ENCODE measurements around the gene RBM7. TPM values are rescaled to one million over a fixed set of nuclear protein-coding genes. Genes with fewer than 3 reads are reported as not detected.

Gene RBM7
- total RNA-seq, 4 donors from 2014 or later: 14.7 to 15.5 (median 15.3) TPM

DNA sequence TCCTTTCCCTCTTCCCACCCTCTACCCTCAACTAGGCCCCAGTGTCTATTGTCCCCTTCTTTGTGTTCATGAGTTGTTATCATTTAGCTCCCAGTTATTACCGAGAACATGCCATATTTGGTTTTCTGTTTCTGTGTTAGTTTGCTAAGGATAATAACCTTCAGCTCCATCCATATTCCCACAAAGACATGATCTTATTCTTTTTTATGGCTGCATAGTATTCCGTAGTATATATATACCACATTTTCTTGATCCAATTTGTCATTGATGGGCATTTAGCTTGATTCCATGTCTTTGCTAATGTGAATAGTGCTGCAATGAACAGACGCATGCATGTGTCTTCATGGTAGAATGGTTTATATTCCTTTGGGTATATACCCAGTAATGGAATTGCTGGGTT is 18.0 kb upstream of the RBM7 start:
- H3K4me1 ChIP-seq: peaks cover 0 to 4% (median 0%) of the 10 kb centered on the region in 4 donors
- H3K27me3 ChIP-seq: no peaks in the 10 kb centered on the region
- H3K4me3 ChIP-seq: no peak overlapping the region
- H3K27ac ChIP-seq: no peak overlapping the region
- no peak for DNase-seq (ENCODE audit: low spot score in 2 of 2)
- H3K9me3 ChIP-seq: no peaks in the 10 kb centered on the region
- TF ChIP-seq POLR2A (IDR thresholded peaks at IDR 0.05): no peak
- no peak for TF ChIP-seq EP300 (IDR thresholded peaks at IDR 0.05)
- H3K36me3 ChIP-seq: no peaks in the 10 kb centered on the region
- 78 to 98% methylated on average over 3 of the region's 3 CpGs for WGBS, 2 donors

DNA sequence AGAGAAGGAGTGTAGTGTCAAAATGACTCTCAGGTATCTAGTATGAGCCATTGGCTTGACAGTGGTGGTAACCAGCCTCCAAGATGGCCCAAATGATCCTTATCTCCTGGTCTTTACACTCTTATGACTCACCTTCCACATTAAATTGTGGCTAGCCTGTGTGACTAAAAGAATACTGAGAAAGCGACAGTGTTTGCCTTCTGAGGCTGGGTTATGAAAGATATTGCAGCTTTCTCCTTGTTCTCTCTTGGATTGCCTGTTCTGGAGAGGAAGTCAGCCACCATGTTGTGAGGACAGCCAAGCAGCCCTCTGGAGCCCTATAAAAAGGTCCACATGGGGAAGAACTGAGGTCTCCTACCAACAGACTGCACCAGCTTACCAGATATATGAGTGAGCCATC is 16.0 kb upstream of the RBM7 start:
- Histone ChIP-seq H3K36me3 (no peaks in the 10 kb centered on the region), H3K9me3 (no peaks in the 10 kb centered on the region), H3K4me1 (peaks cover 0 to 4% (median 0%) of the 10 kb centered on the region in 4 donors), H3K27me3 (no peaks in the 10 kb centered on the region), H3K27ac (no peak overlapping the region), H3K4me3 (no peak overlapping the region)
- no peak for TF ChIP-seq POLR2A (IDR thresholded peaks at IDR 0.05)
- TF ChIP-seq, protein P1, sequence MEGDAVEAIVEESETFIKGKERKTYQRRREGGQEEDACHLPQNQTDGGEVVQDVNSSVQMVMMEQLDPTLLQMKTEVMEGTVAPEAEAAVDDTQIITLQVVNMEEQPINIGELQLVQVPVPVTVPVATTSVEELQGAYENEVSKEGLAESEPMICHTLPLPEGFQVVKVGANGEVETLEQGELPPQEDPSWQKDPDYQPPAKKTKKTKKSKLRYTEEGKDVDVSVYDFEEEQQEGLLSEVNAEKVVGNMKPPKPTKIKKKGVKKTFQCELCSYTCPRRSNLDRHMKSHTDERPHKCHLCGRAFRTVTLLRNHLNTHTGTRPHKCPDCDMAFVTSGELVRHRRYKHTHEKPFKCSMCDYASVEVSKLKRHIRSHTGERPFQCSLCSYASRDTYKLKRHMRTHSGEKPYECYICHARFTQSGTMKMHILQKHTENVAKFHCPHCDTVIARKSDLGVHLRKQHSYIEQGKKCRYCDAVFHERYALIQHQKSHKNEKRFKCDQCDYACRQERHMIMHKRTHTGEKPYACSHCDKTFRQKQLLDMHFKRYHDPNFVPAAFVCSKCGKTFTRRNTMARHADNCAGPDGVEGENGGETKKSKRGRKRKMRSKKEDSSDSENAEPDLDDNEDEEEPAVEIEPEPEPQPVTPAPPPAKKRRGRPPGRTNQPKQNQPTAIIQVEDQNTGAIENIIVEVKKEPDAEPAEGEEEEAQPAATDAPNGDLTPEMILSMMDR (IDR thresholded peaks at IDR 0.05): no peak
- no peak for TF ChIP-seq EP300 (IDR thresholded peaks at IDR 0.05)
- 92 to 100% methylated on average over 1 of the region's 1 CpG for WGBS, 2 donors
- DNase-seq (ENCODE audit: low spot score in 2 of 2): no peak

DNA sequence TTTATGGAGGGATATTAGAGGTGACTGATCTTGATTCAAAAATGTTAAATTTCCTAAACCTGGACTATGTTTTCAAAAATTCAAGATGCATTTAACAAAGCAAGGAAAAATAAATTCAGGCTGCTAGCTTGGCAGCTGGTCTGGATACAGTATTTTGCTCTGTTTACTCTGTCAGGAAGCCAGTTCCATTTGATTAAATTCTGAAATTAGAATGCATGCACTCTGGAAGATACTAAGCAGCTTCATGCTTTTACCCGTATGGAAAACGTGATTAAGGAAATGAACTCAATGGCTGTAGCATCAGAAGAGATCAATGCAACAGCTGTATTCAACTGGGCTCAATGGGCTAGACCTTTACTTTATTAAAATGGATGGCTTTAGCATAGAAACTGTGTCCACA is 14.3 kb upstream of the RBM7 start:
- no peaks in the 10 kb centered on the region for H3K27me3 ChIP-seq
- no peak overlapping the region for H3K4me3 ChIP-seq
- 35 to 56% methylated on average over 2 of the region's 2 CpGs for WGBS, 2 donors
- H3K27ac ChIP-seq: no peak overlapping the region
- no peaks in the 10 kb centered on the region for H3K36me3 ChIP-seq
- TF ChIP-seq POLR2A (IDR thresholded peaks at IDR 0.05) (no peak), EP300 (IDR thresholded peaks at IDR 0.05) (no peak)
- TF ChIP-seq, protein P1 (IDR thresholded peaks at IDR 0.05): no peak
- no peaks in the 10 kb centered on the region for H3K9me3 ChIP-seq
- H3K4me1 ChIP-seq: peaks cover 0 to 4% (median 0%) of the 10 kb centered on the region in 4 donors
- no peak for DNase-seq (ENCODE audit: low spot score in 2 of 2)

DNA sequence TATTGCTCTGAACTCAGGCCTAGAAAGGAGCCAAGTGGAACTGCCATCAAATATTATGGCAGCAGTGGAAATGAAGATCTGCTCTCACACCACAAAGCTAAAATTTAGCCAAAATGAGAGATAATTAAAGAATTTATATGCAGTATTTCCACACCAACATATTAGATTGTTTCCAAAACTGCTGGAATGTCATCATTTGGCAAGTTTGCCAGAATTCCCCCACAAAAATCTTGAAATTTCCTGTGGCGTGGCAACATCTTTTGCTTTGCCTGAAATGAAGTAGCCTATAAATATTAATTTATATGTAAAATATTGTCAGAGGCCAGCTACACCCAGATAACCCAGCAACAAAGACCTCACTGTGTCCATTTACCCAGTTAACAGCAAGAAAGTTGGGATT is 13.9 kb upstream of the RBM7 start:
- H3K4me3 ChIP-seq: no peak overlapping the region
- H3K27me3 ChIP-seq: no peaks in the 10 kb centered on the region
- no peaks in the 10 kb centered on the region for H3K9me3 ChIP-seq
- H3K4me1 ChIP-seq: peaks cover 0 to 4% (median 0%) of the 10 kb centered on the region in 4 donors
- H3K27ac ChIP-seq: no peak overlapping the region
- 42 to 56% methylated on average over 1 of the region's 1 CpG for WGBS, 2 donors
- no peaks in the 10 kb centered on the region for H3K36me3 ChIP-seq
- TF ChIP-seq, protein P1 (IDR thresholded peaks at IDR 0.05): no peak
- no peak for TF ChIP-seq POLR2A (IDR thresholded peaks at IDR 0.05)
- no peak for TF ChIP-seq EP300 (IDR thresholded peaks at IDR 0.05)
- no peak for DNase-seq (ENCODE audit: low spot score in 2 of 2)

DNA sequence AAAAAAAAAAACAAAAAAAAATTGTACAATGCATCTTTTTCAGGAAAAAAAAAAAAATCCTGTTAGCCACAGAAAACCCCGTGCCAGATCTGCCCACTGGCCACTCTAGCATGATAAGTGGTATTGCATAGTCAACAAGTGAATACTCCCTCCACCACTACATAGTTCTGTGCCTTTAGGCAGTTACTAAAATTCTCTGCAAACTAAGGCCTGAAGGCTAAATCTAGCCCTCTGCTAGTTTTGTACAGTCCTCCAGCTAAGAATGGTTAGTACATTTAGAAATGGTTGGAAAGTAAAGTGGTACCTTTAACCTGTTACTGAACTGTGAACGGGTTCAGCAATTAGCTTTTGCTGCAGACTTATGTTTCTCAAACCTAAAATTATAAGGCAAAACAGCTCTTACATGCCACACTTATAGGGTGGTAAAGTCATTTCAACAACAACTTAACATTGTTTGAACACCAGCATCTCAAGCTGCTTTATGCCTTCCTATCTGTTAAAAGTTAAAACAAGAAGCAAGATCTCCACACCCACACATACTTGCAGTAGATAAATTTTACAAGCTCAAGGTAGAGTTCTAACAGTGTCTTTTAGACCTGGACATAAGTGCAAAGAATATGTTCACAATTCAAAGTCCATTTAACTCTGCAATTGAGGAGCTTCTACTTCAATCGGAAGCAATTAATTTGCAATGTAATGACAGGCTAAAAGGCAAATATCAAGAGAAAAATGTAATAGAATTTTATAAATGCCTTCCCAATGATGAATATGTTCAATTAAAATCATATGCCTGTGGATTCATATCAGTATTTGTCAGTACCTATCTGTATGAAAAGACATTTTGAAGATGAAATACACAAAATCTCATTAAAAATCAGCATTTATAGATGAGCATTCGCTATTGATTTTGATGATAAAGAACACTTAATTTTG is 7.5 kb upstream of the RBM7 start:
- Histone ChIP-seq H3K27me3 (no peaks in the 10 kb centered on the region), H3K27ac (no peak overlapping the region), H3K36me3 (no peaks in the 10 kb centered on the region), H3K9me3 (no peaks in the 10 kb centered on the region), H3K4me1 (peaks cover 0 to 12% (median 8%) of the 10 kb centered on the region in 4 donors), H3K4me3 (no peak overlapping the region)
- TF ChIP-seq EP300 (IDR thresholded peaks at IDR 0.05): no peak
- TF ChIP-seq POLR2A (IDR thresholded peaks at IDR 0.05): no peak
- TF ChIP-seq, protein P1 (IDR thresholded peaks at IDR 0.05): no peak
- no peak for DNase-seq (ENCODE audit: low spot score in 2 of 2)
- WGBS, 2 donors: 80 to 83% methylated on average over 4 of the region's 4 CpGs
